GM18870 (cell line): Measurements from ENCODE around the gene S100A2.
"Not testable (repeated sequence)": the region's sequence is repeated elsewhere in the genome, so short reads cannot be mapped to it uniquely, and the experiment has no call there.

Experiments used
- ATAC-seq: cut with Tn5 transposase; IDR thresholded peaks from one replicate; pipeline ENCODE4 v1.9.1; 2021; ENCODE audit warnings: moderate library complexity; ENCODE audit not compliant: unreplicated experiment

The S100A2 gene

DNA sequence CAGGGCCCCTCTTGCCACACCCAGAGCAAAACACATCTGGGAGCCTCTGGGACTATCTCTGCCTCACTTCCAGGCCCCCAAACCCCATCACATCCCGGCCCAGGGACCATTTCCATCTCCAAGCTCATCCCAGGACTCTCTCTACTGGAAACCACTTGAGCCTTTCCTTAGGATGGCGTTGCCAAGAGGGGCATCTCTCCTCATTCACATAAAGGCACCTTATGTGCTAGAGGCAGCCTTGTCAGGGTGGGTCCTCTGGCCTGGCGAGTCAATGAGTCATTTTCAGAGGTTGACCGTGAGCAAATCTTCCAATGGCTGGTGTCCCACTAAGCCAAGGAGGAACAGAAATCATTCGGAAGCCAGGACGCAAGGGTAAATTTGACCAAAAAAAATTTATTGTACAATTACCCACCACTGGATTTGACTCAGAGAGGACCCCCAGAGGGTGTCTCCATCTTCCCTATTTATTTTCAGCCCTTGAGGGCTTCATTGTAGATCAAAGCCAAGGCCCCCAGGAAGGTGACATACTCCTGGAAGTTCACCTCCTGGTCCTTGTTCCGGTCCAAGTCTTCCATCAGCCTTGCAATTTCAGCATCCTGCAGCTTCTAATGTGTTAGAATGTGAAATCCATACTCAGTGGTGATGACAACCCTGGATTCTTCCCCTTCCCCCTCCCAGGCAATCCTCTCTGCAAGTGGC, 31.3 kb downstream of the S100A2 start:
- ATAC-seq = no peak

DNA sequence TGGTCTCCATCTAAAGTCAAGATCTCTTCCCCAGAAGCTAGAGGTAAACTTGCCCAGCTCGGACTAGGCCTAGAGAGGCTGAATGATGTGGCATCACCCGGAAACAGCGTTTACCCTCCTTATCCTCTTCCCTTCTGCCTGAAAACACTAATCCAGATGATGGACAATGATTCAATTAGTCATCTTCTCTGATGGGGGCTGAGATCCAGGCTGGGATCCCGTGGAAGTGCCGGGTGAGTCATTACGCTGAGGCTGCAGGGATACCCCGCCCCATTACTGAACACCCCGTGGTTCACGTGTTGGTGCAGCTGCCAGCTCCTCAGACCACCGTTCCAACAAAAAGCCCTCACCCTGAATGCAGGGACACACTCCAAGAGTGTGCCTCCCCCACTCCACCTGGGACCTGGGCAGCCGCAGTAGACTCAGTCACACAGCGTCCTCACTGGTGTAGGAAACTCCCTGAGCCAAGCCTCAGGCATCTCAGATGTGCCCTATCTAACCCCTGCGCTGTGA, 31.9 kb downstream of the S100A2 start:
- ATAC-seq = no peak

DNA sequence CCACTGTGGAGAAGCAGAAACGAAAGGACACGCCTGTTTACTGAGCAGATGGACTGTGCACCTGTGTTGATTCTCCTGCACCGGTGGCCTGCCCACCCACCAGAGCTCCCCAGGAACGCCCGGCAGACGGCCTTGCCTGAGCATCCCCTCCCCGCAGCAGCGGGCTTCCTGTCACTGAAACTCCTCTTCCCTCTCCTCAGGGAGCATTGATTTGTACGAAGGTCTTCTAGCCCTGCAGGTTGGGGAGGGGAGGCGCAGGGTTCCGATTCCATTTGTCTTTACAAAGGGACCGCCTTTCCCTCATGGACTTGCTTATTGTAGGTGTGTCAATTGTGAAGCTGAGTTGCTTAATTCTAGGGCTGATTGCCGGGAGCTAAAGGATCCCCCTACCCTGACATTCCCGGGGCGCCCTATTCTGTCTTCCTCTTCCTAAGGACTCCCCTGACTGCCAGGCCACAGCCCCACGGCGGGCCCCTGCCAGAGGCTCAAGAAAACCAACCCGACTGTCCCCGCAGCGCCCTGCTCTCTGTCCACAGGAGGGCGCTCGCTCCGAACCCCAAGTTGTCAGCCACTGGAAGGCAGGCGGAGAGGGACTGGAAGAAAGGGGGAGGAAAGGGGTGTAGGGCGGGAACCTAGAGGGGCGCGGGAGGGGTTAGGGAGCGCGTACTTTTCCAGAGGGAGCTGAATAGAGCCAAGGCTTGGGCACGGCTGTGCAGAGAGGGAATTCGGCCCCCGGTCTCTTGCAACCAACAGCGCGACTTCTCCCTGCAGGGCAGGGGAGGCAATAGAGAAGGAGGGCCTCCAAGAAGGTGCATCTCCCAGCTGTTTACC, 32.7 kb downstream of the S100A2 start:
- no peak for ATAC-seq

DNA sequence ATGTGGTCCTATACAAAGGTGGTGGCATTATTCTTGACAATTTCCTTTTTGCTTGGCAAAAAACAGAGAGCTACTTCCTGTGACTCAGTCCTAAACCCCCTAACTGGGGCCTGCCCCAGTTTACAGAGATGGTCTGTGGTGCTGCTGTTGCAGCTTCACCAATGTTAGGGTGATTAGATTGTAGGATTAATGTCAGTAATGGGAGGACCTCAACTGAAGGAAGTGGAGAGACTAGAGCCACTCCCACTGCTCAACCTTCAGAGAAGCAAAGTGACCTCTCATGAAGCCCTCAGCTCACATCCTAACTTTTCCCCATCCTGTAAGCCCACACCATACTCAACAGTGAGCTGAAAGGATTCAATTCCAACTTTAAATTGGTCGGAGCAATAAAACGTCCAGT, 33.5 kb downstream of the S100A2 start:
- ATAC-seq = no peak

DNA sequence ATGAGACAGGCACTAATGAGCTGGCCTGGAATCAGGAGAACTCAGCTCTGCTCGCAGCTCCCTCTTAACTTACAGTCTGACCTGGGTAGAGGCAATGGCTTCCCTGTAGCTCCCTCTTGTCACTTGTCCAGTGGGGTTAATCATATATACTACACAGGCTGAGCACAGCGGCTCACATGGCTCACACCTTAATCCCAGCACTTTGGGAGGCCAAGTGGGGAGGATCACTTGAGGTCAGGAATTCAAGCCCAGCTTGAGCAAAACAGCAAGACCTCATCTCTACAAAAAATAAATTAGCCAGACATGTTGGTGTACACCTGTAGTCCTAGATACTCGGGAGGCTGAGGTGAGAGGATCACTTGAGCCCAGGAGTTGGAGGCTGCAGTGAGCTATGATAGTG, 34.0 kb downstream of the S100A2 start:
- ATAC-seq = no peak

DNA sequence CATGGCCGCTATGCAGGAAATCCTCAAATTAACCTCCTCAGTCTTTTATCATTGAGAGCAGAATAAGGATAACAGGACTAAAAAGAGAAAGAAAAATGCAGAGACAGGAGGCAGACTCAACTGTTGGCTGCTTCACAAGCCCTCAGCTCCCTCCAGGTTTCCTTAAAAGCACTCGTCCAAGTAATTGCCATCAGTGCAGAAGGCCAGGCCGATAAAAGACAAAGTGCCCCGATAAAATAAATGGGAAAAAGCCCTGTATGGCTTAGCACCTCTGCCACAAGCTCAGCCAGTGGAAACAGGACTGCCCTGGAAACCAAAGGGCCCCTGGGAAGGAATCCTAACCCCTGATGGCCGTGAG, 38.0 kb downstream of the S100A2 start:
- ATAC-seq = no peak

DNA sequence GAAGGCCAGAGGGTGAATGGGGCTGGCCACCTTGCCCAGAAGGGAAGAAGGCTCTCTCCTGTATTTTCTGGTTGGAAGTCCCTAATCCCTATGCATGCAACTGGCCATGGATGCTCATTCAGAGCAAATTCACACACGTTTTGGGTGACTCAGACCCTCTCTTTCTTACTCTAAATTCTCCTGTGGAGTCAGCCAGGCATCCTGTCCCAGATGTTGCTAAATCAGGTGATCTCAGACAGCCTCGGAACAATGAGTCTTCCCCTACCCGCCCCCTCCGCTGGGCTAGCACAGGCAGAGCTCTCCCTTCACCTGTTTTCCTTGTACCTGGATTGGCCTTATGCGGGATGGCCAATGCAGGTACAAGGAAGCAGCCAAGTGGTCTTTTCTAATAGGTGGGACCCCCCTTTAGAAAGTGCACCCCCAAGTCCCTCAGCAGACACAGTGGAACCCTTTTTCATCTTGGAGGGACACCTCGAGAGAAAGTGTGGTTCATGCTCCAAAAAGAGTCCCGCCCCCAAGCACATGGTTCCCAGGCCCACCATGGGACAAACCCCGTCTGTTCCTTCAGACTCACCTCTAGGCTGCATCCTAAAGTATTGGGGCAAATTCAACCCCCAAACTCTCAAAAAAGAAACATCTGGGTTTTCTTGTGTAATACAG, 38.5 kb downstream of the S100A2 start:
- no peak for ATAC-seq

DNA sequence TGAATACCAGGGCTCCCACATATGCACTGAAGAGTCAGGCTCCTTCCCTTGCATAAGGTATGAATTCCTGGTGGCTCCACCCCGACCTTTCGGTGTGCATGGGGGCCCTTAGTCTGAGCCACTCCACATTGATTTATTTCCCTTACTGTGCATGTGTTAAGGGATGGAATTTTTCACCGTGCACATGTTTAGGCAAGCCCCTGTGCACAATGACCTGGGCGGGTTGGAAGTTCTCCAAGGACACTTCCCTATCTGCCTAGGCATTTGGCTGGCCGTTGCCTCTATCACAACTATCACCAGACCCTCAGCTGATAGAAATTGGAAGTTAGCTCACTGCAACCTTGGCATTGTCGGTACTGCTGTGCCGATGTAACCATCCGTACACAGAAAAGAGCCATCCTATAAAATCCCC, 39.5 kb downstream of the S100A2 start:
- ATAC-seq = no peak

DNA sequence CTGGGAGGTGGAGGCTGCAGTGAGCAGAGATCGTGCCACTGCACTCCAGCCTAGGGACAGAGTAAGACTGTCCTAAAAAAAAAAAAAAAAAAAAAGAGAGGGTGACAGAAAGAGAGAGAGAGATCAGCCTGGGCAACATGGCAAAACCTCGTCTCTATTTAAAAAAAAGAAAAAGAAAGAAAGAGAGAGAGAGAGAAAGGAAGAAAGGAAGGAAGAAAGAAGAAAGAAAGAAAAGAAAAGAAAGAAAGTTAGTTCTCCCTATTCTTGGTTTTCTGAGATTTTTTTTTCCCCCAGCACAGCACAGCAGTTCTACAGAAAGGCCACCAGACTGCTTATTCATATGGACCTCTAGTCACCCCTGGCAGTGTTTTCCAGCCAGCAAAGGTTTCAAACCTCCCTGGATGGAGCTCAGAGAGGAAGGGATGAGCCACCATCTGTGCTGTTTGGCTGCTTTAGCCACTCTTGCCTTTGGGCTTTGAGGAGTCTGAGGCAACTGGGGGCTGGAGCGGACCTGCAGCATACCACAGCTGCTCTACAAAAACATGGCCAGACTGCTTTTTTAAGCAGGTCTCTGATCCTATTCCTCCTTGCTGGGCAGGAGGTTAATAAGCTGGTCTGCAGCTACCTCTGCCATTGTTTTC, 40.4 kb downstream of the S100A2 start:
- ATAC-seq = no peak

DNA sequence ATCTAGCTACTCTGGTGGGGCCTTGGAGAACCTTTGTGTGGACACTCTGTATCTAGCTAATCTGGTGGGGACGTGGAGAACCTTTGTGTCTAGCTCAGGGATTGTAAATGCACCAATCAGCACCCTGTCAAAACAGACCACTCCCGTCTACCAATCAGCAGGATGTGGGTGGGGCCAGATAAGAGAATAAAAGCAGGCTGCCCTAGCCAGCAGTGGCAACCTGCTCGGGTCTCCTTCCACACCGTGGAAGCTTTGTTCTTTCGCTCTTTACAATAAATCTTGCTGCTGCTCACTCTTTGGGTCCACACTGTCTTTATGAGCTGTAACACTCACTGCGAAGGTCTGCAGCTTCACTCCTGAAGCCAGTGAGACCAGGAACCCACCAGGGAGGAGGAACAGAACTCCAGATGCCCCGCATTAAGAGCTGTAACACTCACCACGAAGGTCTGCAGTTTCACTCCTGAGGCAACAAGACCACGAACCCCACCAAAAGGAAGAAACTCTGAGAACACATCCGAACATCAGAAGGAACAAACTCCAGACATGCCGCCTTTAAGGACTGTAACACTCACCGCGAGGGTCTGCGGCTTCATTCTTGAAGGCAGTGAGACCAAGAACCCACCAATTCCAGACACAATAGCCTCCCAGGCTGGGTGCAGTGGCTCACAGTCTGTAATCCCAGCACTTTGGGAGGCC, 43.1 kb downstream of the S100A2 start:
- ATAC-seq = not testable (repeated sequence)

DNA sequence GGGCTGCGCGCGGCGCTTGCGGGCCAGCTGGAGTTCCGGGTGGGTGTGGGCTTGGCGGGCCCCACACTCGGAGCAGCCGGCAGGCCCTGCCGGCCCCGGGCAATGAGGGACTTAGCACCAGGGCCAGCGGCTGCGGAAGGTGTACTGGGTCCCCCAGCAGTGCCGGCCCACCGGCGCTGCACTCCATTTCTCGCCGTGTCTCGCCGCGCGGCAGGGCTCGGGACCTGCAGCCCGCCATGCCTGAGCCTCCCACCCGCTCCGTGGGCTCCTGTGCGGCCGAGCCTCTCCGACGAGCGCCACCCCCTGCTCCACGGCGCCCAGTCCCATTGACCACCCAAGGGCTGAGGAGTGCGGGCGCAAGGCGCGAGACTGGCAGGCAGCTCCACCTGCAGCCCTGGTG, 43.8 kb downstream of the S100A2 start:
- not testable (repeated sequence) for ATAC-seq

DNA sequence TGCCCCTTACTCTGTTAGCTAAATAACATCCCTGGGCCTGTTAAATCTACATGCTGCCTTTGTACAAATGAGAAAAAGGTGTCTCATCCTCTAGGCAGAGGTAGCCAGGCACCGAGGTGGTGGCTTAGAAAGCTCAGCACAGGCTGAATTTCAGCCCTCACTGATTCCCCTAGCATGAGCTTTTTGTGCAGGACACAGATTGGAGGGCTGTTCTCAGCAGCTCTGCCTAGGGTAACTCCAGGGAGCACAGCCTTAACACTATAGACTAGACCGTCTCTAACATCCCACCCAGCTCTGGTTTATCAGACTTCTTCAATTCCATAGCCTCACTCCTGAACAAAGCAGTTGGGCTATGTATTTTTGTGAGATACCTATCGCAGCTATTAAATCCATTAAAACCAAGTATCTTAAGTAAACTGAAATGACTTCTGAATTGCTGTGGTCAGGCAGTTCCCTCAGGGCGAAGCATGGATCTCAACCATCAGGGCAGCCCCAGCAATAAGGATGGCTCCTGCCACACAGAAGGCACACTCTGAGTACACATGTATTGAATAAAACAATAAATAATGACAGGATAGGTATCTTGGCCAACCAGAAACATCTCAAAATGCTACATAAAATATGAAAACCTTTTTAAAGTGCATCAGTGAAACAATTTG, 44.7 kb downstream of the S100A2 start:
- ATAC-seq = no peak

DNA sequence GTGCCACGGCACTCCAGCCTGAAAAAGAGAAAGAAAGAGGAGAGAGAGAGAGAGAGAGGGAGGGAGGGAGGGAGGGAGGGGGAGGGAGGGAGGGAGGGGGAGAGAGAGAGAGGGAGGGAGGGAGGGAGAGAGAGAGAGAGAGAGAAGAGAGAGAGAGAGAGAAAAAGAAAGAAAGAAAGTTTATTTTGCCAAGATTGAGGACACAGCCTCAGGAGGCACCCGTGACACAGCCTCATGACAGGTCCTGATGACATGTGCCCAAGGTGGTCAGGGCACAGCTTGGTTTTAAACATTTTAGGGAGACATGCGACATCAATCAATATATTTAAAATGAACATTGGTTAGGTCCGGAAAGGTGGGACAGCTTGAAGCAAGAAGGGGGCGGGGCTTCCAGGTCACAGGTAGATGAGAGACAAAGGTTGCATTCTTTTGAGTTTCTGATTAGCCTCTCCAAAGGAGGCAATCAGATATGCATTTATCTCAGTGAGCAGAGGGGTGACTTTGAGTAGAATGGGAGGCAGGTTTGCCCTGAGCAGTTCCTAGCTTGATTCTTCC, 45.4 kb downstream of the S100A2 start:
- not testable (repeated sequence) for ATAC-seq

DNA sequence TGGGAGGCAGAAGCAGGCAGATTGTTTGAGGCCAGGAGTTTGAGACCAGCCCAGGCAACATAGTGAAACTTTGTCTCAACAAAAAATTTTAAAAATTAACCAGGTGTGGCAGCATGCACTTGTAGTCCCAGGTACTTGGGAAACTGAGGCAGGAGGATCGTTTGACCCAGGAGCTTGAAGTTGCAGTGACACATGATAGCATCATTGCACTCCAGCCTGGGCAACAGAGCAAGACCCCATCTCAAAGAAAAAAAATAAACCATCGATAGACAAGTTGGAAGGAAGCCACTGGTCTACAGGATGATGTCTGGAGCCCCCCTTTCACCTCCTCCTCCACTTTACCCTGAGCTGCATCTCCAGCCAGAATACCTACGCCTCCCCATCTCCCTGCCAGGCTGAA, 46.4 kb downstream of the S100A2 start:
- ATAC-seq = no peak

DNA sequence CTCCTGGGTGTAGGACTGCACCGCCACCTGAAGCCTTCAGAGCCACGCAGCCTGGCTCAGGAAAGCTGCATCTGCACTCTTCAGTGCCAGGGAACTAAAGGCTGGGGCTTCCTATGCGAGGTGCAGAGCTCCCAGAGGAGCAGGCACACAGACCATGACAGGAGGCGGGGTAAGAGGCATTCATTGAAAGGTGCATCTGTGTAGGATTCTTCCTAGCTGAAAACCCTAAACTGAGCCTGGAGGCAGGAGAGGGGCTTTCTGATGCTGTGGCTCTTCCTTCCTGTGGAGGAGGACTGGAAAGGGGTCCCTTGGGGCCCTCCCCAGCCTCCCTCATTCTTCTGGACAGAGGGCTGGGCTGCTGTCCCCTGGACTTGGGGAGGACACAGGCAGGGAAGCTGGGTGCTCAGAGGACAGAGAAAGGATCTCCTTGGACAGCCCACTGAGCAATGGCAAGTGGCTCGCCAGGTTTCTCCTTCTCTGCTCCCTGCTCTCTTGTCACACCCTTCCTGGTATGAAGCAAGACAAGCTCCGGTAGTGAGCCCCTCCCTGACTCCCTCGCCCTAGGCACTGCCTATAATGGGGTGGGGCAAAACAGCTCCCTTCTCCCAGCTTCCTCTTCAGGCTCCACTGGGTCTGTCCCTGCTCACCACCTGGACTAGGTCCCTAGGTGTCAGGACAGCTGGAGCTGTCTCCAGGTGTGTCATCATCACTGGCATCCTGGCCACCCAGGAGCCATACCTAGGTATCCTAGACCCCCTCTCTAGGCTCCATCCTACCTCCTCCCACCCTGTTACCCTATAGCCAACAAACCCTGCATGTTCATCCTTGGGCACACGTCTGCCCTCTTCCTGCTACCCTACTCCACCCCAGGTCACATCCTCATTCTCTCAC, 49.9 kb downstream of the S100A2 start:
- no peak for ATAC-seq

DNA sequence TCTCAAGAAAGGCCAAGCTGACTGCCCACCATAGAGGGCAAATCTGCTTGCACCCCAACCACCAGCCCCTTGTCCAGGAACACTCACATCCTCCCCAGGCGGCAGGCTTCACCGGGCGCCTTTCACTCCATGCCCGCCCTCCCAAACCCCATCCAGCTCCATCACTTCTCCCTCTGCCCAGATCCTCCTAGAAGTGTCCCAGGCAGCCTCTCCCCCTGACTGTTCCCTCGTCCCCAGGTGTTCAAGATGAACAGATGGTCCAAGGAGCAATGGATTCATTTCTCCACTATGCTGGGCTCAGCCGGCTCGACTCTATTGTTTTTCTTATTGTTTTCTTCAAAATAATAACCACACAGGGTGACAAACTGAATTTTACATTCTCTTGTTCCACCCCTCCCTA, 52.0 kb downstream of the S100A2 start:
- ATAC-seq = no peak

DNA sequence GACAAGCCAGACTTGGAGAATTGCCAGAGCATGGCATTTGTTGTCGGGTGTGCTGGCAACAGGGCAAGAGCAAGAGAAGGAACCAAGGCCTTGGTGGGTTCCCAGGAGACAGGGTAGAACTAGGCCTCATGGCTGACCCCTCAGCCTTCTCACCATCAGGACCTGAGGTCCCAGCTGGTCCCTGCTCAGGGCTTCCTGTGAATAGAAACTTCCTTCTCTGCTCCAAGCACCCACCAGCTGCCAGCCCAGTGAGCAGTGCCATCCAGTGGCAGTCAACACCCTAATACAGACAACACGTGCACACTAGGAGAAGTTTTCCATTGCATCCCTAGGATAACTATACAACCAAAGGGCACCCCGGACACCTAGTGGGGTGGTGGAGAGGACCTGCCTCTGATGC, 52.6 kb downstream of the S100A2 start:
- ATAC-seq = no peak
